HepG2 (cell line): Measurements from ENCODE around the gene CTSD. TPM values are rescaled to one million over a fixed set of nuclear protein-coding genes. Genes with fewer than 3 reads are reported as not detected.

Source experiments
- ATAC-seq: fragments of 200-7000 bp; cut with Tn5 transposase; 3 replicates; pipeline ENCODE4 v1.9.1; 2020; ENCODE audit warnings: mild to moderate bottlenecking, moderate library complexity
- BruUV-seq: library from RNA; stranded (reverse); fragments of 400-500 nt; replicated peaks from 2 replicates; lab custom pipeline; 2021; lab: Mats Ljungman, UMichigan
- CTCF ChIA-PET: fragments of 300-600 bp; formaldehyde crosslinking; extraction: SDS; loops from one replicate; lab custom pipeline; 2021; ENCODE audit warnings: low total read pairs, inconsistent platforms, low intra/inter-chr PET ratio; lab: Yijun Ruan, JAX
- POLR2A ChIA-PET: fragments of 350-600 bp; sonication (Branson Sonifier 250); formaldehyde crosslinking; loops from one replicate; lab custom pipeline; 2020; ENCODE audit warnings: antibody characterized with exemption, inconsistent platforms; lab: Yijun Ruan, JAX
- DNase-seq: peaks from one replicate; pipeline ENCODE4 v3.0.0-alpha.2; 2015; ENCODE audit warnings: low spot score
- FAIRE-seq: peaks from 3 replicates; lab custom pipeline; 2011; peaks lifted over from hg19 to GRCh38; lab: Jason Lieb, UNC
- H2AFZ ChIP-seq: one replicate; pipeline ENCODE4 v1.6.1; 2011; ENCODE audit warnings: low read length, inconsistent platforms
- H3K27ac ChIP-seq: fragments of 300-600 bp; 3 replicates; pipeline ENCODE4 v1.8.0; 2011; ENCODE audit warnings: mixed run types, mild to moderate bottlenecking, mixed read lengths, low read length, inconsistent platforms; ENCODE audit not compliant: insufficient read depth; ENCODE audit errors: extremely low read length
- H3K27me3 ChIP-seq, 2 experiments: fragments of 200-600 bp in 1 of 2; 2 replicates in 1 of 2; 3 replicates in 1 of 2; pipeline versions ENCODE4 v1.6.0 to v1.8.0; 2011; ENCODE audit warnings: low read length in 2 of 2, mild to moderate bottlenecking in 2 of 2, moderate library complexity in 2 of 2, inconsistent platforms in 1 of 2; ENCODE audit not compliant: insufficient read depth in 2 of 2, control insufficient read depth in 1 of 2
- H3K36me3 ChIP-seq, 2 experiments: fragments of 200-600 bp in 1 of 2; replicated peaks in 1 of 2; 2 replicates in 1 of 2; 3 replicates in 1 of 2; pipeline versions ENCODE4 v1.5.1 to v1.8.0; 2011; ENCODE audit warnings: low read length in 2 of 2, inconsistent platforms in 1 of 2; ENCODE audit not compliant: insufficient read depth in 2 of 2, control insufficient read depth in 1 of 2
- H3K4me1 ChIP-seq: 2 replicates; pipeline ENCODE4 v1.5.1; 2012; ENCODE audit warnings: low read length, inconsistent platforms; ENCODE audit not compliant: insufficient read depth
- H3K4me2 ChIP-seq: 2 replicates; pipeline ENCODE4 v1.6.0; 2011; ENCODE audit warnings: low read depth, low read length, inconsistent platforms
- H3K4me3 ChIP-seq, 3 experiments: fragments of 200-600 bp in 1 of 3; sonication (generic), shearing (Covaris generic) in 1 of 3; replicated peaks in 1 of 3; 2 replicates each; pipeline ENCODE4 v1.5.1; 2011 to 2016; ENCODE audit warnings: low read length in 3 of 3, inconsistent platforms in 2 of 3, low read depth in 2 of 3, mild to moderate bottlenecking in 2 of 3, control low read depth in 1 of 3, mixed read lengths in 1 of 3; ENCODE audit not compliant: insufficient read depth in 1 of 3
- H3K79me2 ChIP-seq: one replicate; pipeline ENCODE4 v1.6.1; 2011; ENCODE audit warnings: low read length, inconsistent platforms; ENCODE audit not compliant: insufficient read depth
- H3K9ac ChIP-seq: 2 replicates; pipeline ENCODE4 v1.6.0; 2011; ENCODE audit warnings: mild to moderate bottlenecking, low read depth, low read length, inconsistent platforms; ENCODE audit not compliant: insufficient read depth
- H3K9me3 ChIP-seq: 2 replicates; pipeline ENCODE4 v1.5.1; 2012; ENCODE audit warnings: mild to moderate bottlenecking, low read length
- H4K20me1 ChIP-seq: 2 replicates; pipeline ENCODE4 v1.6.0; 2011; ENCODE audit warnings: inconsistent platforms, mild to moderate bottlenecking, low read length, moderate library complexity; ENCODE audit not compliant: insufficient read depth
- GABPB1 ChIP-seq: IDR thresholded peaks from 2 replicates; pipeline ENCODE4 v1.6.1; 2016; ENCODE audit warnings: mild to moderate bottlenecking, missing genetic modification reagents, moderate library complexity, missing compliant biosample characterization
- MAZ ChIP-seq, 2 experiments: sonication (generic) in 1 of 2; formaldehyde crosslinking in 1 of 2; IDR thresholded peaks; 2 replicates each; pipeline versions ENCODE4 v1.5.0 to v1.6.1; 2012 to 2020; ENCODE audit warnings: low read depth in 2 of 2, mild to moderate bottlenecking in 2 of 2, borderline replicate concordance in 1 of 2, improper control_type of control experiment in 1 of 2, low read length in 1 of 2, missing genetic modification reagents in 1 of 2, moderate library complexity in 1 of 2
- NR2F2 ChIP-seq: IDR thresholded peaks from 2 replicates; pipeline ENCODE4 v1.6.1; 2012; ENCODE audit warnings: low read depth, inconsistent platforms, borderline replicate concordance
- POLR2AphosphoS5 ChIP-seq: IDR thresholded peaks from 2 replicates; pipeline ENCODE4 v1.6.1; 2012; ENCODE audit warnings: low read depth, low read length
- POLR2G ChIP-seq: fragments of 200-400 bp; formaldehyde crosslinking; IDR thresholded peaks from 2 replicates; pipeline ENCODE4 v1.6.1; 2018; ENCODE audit warnings: mild to moderate bottlenecking, low read depth, low read length, moderate library complexity
- SP140L ChIP-seq: sonication (generic); formaldehyde crosslinking; IDR thresholded peaks from 2 replicates; pipeline ENCODE4 v1.4.0; 2020; ENCODE audit warnings: missing genetic modification reagents, borderline replicate concordance
- STAT5B ChIP-seq: sonication (generic); formaldehyde crosslinking; IDR thresholded peaks from 2 replicates; pipeline ENCODE4 v1.4.0; 2020; ENCODE audit warnings: missing genetic modification reagents
- ZC3H13 ChIP-seq: sonication (generic); formaldehyde crosslinking; IDR thresholded peaks from 2 replicates; pipeline ENCODE4 v1.8.1; 2023; ENCODE audit warnings: mild to moderate bottlenecking, missing genetic modification reagents, moderate library complexity
- WGBS: methylation state at CpG from one replicate; pipeline ENCODE4 v1.1.6; 2017; ENCODE audit warnings: low lambda C conversion rate; 5-methylcytosine and 5-hydroxymethylcytosine counted together
- in situ Hi-C: cut with HindIII; loops from 2 replicates; pipeline ENCODE4 v1.10.0; 2017; ENCODE audit warnings: low pct_unique_long_range_greater_than_20kb; ENCODE audit not compliant: extremely low pct_ligation_motif_present
- intact Hi-C: fragments of 100-400 bp; cut with micrococcal nuclease; formaldehyde crosslinking; loops from one replicate; pipeline ENCODE4 v1.10.0; 2022; ENCODE audit not compliant: unreplicated experiment
- polyA plus RNA-seq, 8 experiments: library from polyadenylated mRNA; depleted of rRNA in 3 of 8; stranded (reverse) in 7 of 8; unstranded in 1 of 8; fragments of >200 nt; fragmentation: Illumina TruSeq in 4 of 8; extraction: Trizol in 4 of 8; gene quantifications; 2 replicates each; pipeline versions ENCODE4 v1.2.1 to v1.2.3, GENCODE V29; 2011 to 2016; ENCODE audit warnings: low read depth in 4 of 8, missing spikeins in 1 of 8, mixed read lengths in 1 of 8; ENCODE audit not compliant: insufficient read depth in 1 of 8
- total RNA-seq, 5 experiments: library from RNA; depleted of rRNA; stranded (reverse); fragments of >200 nt; fragmentation: Illumina TruSeq; extraction: Trizol; gene quantifications; 2 replicates each; pipeline ENCODE4 v1.2.3, GENCODE V29; 2016; ENCODE audit warnings: low read depth in 1 of 5
- TF ChIP-seq, protein P1 (sequence below): IDR thresholded peaks from 2 replicates; pipeline ENCODE4 v1.6.1; 2016; ENCODE audit warnings: missing compliant biosample characterization, missing genetic modification reagents, borderline replicate concordance
- TF ChIP-seq, protein P2 (sequence below): sonication (generic); formaldehyde crosslinking; IDR thresholded peaks from 2 replicates; pipeline ENCODE4 v1.4.0; 2020; ENCODE audit warnings: missing genetic modification reagents, borderline replicate concordance
- TF ChIP-seq, protein P3 (sequence below), 2 experiments: sonication (generic) in 1 of 2; formaldehyde crosslinking in 1 of 2; IDR thresholded peaks; 2 replicates each; pipeline versions ENCODE4 v1.4.0 to v1.6.1; 2016 to 2020; ENCODE audit warnings: borderline replicate concordance in 1 of 2, low read depth in 1 of 2, mild to moderate bottlenecking in 1 of 2, missing genetic modification reagents in 1 of 2
- TF ChIP-seq, protein P4 (sequence below): sonication (generic); formaldehyde crosslinking; IDR thresholded peaks from 2 replicates; pipeline ENCODE4 v1.4.0; 2020; ENCODE audit warnings: mild to moderate bottlenecking, missing genetic modification reagents

The CTSD gene
- total and polyA plus RNA-seq, 2 of the 13 experiments (the other 11 are each of a cell fraction or from before 2014, with no cell fraction given) = 143 to 230 TPM

DNA sequence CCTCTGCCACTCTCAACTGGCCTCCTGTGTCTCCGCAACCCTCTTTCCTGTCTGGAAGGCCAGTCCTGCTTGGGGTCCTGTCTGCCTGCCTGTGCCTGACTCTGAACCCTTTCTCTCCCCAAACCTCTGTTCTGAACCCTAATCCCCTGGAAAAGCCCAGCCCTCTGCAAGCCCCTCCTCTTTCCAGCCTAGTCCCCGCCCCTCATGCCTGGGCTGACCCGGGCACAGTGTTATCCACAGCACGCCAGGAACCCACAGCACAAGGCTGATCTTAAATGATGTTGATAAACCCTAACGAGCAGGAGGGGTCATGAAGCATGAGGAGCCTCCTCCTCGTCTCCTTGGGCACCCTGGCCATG lies 13.3 kb downstream of the CTSD start, which contains the start of gene IFITM10:
Gene IFITM10, minus strand, starts transcription at position 115 of the 359 bp plus-strand sequence. CDS start 153 bp downstream, outside the sequence.
- H3K9me3 ChIP-seq = no peaks in the 10 kb centered on the region
- peaks cover 22% of the 10 kb centered on the region; the same call in 1 of the 2 replicates for H3K4me1 ChIP-seq
- H3K4me3 ChIP-seq = peak within 1 kb of the TSS in 1 of 3 experiments; percentile 18; a peak in 1 of 6 replicates
- 19% methylated on average over 6 of the region's 6 CpGs for WGBS
- in situ Hi-C loops = no loop called here
- DNase-seq = no peak
- H3K36me3 ChIP-seq = peaks cover 10 to 13% of the 10 kb centered on the region in 2 experiments; a peak in 3 of 5 replicates
- H3K79me2 ChIP-seq = no peaks in the 10 kb centered on the region
- H3K27ac ChIP-seq = no peak within 1 kb of the TSS
- H2AFZ ChIP-seq = no peak within 1 kb of the TSS
- H3K4me2 ChIP-seq = no peak within 1 kb of the TSS
- H4K20me1 ChIP-seq = peaks cover 6% of the 10 kb centered on the region; the same call in 1 of the 2 replicates
- intact Hi-C loops = no loop called here
- H3K9ac ChIP-seq = no peak within 1 kb of the TSS
- H3K27me3 ChIP-seq = peaks cover 0 to 3% of the 10 kb centered on the region in 2 experiments; a peak in 2 of 5 replicates
- ATAC-seq = peak; percentile 16
- FAIRE-seq = no peak
- BruUV-seq = no TSS peak
- CTCF ChIA-PET = no interaction called here
- POLR2A ChIA-PET = interaction anchor here (1.5 to 1.7 kb wide), 3 partner anchors 12 to 98 kb away, joined by 4 to 9 read pairs (median 6); no protein-coding TSS in a partner anchor
- TF ChIP-seq POLR2G (0 out of 2 replicates have a peak, but pooled peaks have one; percentile 12), MAZ (IDR thresholded peaks at IDR 0.05; ENCODE audit: borderline replicate concordance, low read depth, low read length) (no peak), MAZ (CRISPR knock-in tag; IDR thresholded peaks at IDR 0.05; ENCODE audit: low read depth) (no peak), NR2F2 (no peak), ZC3H13 (CRISPR knock-in tag) (0 out of 2 replicates have a peak, but pooled peaks have one; percentile 5), SP140L (CRISPR knock-in tag) (no peak), GABPB1 (CRISPR knock-in tag) (no peak), POLR2AphosphoS5 (peak; percentile 17; the same call in 1 of the 2 replicates), STAT5B (CRISPR knock-in tag) (no peak)
- TF ChIP-seq, protein P1, sequence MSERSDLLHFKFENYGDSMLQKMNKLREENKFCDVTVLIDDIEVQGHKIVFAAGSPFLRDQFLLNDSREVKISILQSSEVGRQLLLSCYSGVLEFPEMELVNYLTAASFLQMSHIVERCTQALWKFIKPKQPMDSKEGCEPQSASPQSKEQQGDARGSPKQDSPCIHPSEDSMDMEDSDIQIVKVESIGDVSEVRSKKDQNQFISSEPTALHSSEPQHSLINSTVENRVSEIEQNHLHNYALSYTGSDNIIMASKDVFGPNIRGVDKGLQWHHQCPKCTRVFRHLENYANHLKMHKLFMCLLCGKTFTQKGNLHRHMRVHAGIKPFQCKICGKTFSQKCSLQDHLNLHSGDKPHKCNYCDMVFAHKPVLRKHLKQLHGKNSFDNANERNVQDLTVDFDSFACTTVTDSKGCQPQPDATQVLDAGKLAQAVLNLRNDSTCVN (CRISPR knock-in tag) = 0 out of 2 replicates have a peak, but pooled peaks have one; percentile 16
- TF ChIP-seq, protein P2, sequence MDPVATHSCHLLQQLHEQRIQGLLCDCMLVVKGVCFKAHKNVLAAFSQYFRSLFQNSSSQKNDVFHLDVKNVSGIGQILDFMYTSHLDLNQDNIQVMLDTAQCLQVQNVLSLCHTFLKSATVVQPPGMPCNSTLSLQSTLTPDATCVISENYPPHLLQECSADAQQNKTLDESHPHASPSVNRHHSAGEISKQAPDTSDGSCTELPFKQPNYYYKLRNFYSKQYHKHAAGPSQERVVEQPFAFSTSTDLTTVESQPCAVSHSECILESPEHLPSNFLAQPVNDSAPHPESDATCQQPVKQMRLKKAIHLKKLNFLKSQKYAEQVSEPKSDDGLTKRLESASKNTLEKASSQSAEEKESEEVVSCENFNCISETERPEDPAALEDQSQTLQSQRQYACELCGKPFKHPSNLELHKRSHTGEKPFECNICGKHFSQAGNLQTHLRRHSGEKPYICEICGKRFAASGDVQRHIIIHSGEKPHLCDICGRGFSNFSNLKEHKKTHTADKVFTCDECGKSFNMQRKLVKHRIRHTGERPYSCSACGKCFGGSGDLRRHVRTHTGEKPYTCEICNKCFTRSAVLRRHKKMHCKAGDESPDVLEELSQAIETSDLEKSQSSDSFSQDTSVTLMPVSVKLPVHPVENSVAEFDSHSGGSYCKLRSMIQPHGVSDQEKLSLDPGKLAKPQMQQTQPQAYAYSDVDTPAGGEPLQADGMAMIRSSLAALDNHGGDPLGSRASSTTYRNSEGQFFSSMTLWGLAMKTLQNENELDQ (CRISPR knock-in tag) = no peak
- TF ChIP-seq, protein P3, sequence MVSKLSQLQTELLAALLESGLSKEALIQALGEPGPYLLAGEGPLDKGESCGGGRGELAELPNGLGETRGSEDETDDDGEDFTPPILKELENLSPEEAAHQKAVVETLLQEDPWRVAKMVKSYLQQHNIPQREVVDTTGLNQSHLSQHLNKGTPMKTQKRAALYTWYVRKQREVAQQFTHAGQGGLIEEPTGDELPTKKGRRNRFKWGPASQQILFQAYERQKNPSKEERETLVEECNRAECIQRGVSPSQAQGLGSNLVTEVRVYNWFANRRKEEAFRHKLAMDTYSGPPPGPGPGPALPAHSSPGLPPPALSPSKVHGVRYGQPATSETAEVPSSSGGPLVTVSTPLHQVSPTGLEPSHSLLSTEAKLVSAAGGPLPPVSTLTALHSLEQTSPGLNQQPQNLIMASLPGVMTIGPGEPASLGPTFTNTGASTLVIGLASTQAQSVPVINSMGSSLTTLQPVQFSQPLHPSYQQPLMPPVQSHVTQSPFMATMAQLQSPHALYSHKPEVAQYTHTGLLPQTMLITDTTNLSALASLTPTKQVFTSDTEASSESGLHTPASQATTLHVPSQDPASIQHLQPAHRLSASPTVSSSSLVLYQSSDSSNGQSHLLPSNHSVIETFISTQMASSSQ (IDR thresholded peaks at IDR 0.05; ENCODE audit: low read depth) = no peak
- TF ChIP-seq, protein P3 (CRISPR knock-in tag; IDR thresholded peaks at IDR 0.05; ENCODE audit: borderline replicate concordance) = no peak
- TF ChIP-seq, protein P4, sequence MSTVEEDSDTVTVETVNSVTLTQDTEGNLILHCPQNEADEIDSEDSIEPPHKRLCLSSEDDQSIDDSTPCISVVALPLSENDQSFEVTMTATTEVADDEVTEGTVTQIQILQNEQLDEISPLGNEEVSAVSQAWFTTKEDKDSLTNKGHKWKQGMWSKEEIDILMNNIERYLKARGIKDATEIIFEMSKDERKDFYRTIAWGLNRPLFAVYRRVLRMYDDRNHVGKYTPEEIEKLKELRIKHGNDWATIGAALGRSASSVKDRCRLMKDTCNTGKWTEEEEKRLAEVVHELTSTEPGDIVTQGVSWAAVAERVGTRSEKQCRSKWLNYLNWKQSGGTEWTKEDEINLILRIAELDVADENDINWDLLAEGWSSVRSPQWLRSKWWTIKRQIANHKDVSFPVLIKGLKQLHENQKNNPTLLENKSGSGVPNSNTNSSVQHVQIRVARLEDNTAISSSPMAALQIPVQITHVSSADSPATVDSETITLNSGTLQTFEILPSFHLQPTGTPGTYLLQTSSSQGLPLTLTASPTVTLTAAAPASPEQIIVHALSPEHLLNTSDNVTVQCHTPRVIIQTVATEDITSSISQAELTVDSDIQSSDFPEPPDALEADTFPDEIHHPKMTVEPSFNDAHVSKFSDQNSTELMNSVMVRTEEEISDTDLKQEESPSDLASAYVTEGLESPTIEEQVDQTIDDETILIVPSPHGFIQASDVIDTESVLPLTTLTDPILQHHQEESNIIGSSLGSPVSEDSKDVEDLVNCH = no peak
